H1 (cell line): ENCODE measurements around the gene SERPINB5. TPM values are rescaled to one million over a fixed set of nuclear protein-coding genes. Genes with fewer than 3 reads are reported as not detected.
A peak's percentile ranks its signal among the peaks of the same experiment; 100 is the strongest.

Experiments used
- CTCF ChIA-PET: fragments of 300-600 bp; sonication (Branson Sonifier 250); formaldehyde crosslinking; loops from one replicate; lab custom pipeline; 2021; ENCODE audit not compliant: partially characterized antibody; lab: Charles Lee
- POLR2A ChIA-PET: fragments of 300-600 bp; sonication (Branson Sonifier 250); formaldehyde crosslinking; loops from one replicate; lab custom pipeline; 2021; ENCODE audit warnings: inconsistent platforms; ENCODE audit not compliant: partially characterized antibody; lab: Charles Lee
- DNase-seq, 2 experiments: peaks; one replicate each; pipeline versions ENCODE4 v3.0.0 to v3.0.0-alpha.2; 2010 to 2022; ENCODE audit warnings: low spot score in 2 of 2, low read depth in 1 of 2, mixed read lengths in 1 of 2
- FAIRE-seq: peaks from 2 replicates; lab custom pipeline; 2011; peaks lifted over from hg19 to GRCh38; lab: Jason Lieb, UNC
- H2AFZ ChIP-seq: 2 replicates; pipeline ENCODE4 v1.8.1; 2012; ENCODE audit warnings: low read length, inconsistent platforms
- H2AK5ac ChIP-seq: 2 replicates; pipeline ENCODE4 v1.6.1; 2013; ENCODE audit warnings: low read depth, low read length
- H2BK120ac ChIP-seq: replicated peaks from 2 replicates; pipeline ENCODE3; 2013; ENCODE audit warnings: low read depth, low read length, inconsistent platforms
- H2BK12ac ChIP-seq: 2 replicates; pipeline ENCODE4 v1.6.1; 2013; ENCODE audit warnings: low read depth, low read length
- H2BK15ac ChIP-seq: 2 replicates; pipeline ENCODE4 v1.6.1; 2013; ENCODE audit warnings: low read length
- H2BK20ac ChIP-seq: 2 replicates; pipeline ENCODE4 v1.6.1; 2013; ENCODE audit warnings: low read length
- H2BK5ac ChIP-seq: 2 replicates; pipeline ENCODE4 v1.6.1; 2013; ENCODE audit warnings: low read depth, low read length
- H3K14ac ChIP-seq: 2 replicates; pipeline ENCODE4 v1.6.1; 2013; ENCODE audit warnings: inconsistent platforms; ENCODE audit not compliant: insufficient read length
- H3K18ac ChIP-seq: 2 replicates; pipeline ENCODE4 v1.6.1; 2013; ENCODE audit warnings: low read length; ENCODE audit errors: extremely low read depth
- H3K23ac ChIP-seq: 2 replicates; pipeline ENCODE4 v1.6.1; 2013; ENCODE audit warnings: inconsistent platforms; ENCODE audit not compliant: insufficient read length
- H3K23me2 ChIP-seq: 2 replicates; pipeline ENCODE4 v1.6.1; 2013; ENCODE audit warnings: low read depth, low read length
- H3K27ac ChIP-seq: 2 replicates; pipeline ENCODE4 v1.6.1; 2011; ENCODE audit warnings: low read depth, low read length, inconsistent platforms
- H3K27me3 ChIP-seq, 4 experiments: replicated peaks in 1 of 4; 1 replicate in 1 of 4; 2 replicates in 3 of 4; pipeline versions ENCODE4 v1.6.1 to v1.8.1; 2011 to 2013; ENCODE audit warnings: low read length in 3 of 4, mild to moderate bottlenecking in 3 of 4, inconsistent platforms in 2 of 4, mixed read lengths in 2 of 4, moderate library complexity in 1 of 4; ENCODE audit not compliant: control insufficient read depth in 3 of 4, insufficient read depth in 3 of 4; ENCODE audit errors: extremely low read depth in 1 of 4
- H3K36me3 ChIP-seq, 4 experiments: 2 replicates each; pipeline versions ENCODE4 v1.6.1 to v1.8.1; 2011 to 2013; ENCODE audit warnings: mild to moderate bottlenecking in 4 of 4, low read length in 3 of 4, moderate library complexity in 2 of 4, control low read depth in 1 of 4, inconsistent platforms in 1 of 4; ENCODE audit not compliant: insufficient read depth in 4 of 4, control insufficient read depth in 2 of 4
- H3K4ac ChIP-seq: replicated peaks from 2 replicates; pipeline ENCODE3; 2013; ENCODE audit warnings: low read length, low read depth, mixed read lengths, inconsistent platforms; ENCODE audit not compliant: insufficient read length
- H3K4me1 ChIP-seq, 4 experiments: replicated peaks in 1 of 4; 1 replicate in 1 of 4; 2 replicates in 3 of 4; pipeline versions ENCODE4 v1.6.1 to v1.8.1; 2011 to 2013; ENCODE audit warnings: low read length in 3 of 4, inconsistent platforms in 2 of 4, mixed read lengths in 1 of 4; ENCODE audit not compliant: insufficient read depth in 4 of 4, control insufficient read depth in 3 of 4
- H3K4me2 ChIP-seq, 2 experiments: 2 replicates each; pipeline versions ENCODE4 v1.6.1 to v1.8.1; 2011 to 2013; ENCODE audit warnings: low read depth in 2 of 2, low read length in 2 of 2, control low read depth in 1 of 2, inconsistent platforms in 1 of 2, mild to moderate bottlenecking in 1 of 2; ENCODE audit not compliant: insufficient read depth in 1 of 2
- H3K4me3 ChIP-seq, 4 experiments: fragments of 200-600, 300-600 bp in 1 of 4; sonication (generic), shearing (Covaris generic), sonication (Bioruptor Twin) in 1 of 4; 2 replicates each; pipeline versions ENCODE4 v1.5.1 to v1.8.1; 2011 to 2016; ENCODE audit warnings: low read length in 4 of 4, low read depth in 3 of 4, control low read depth in 2 of 4, inconsistent platforms in 2 of 4, mild to moderate bottlenecking in 2 of 4, mixed read lengths in 1 of 4, moderate library complexity in 1 of 4; ENCODE audit not compliant: insufficient read depth in 2 of 4; ENCODE audit errors: extremely low read depth in 1 of 4
- H3K56ac ChIP-seq: replicated peaks from 2 replicates; pipeline ENCODE3; 2013; ENCODE audit warnings: low read depth, mild to moderate bottlenecking, mixed read lengths, low read length, inconsistent platforms; ENCODE audit not compliant: insufficient read length
- H3K79me1 ChIP-seq: 2 replicates; pipeline ENCODE4 v1.6.1; 2013; ENCODE audit warnings: low read depth, low read length, control low read depth
- H3K79me2 ChIP-seq, 2 experiments: 2 replicates each; pipeline versions ENCODE4 v1.6.1 to v1.8.1; 2012 to 2013; ENCODE audit warnings: low read length in 2 of 2, mild to moderate bottlenecking in 2 of 2, inconsistent platforms in 1 of 2; ENCODE audit not compliant: insufficient read depth in 2 of 2, control insufficient read depth in 1 of 2
- H3K9ac ChIP-seq, 4 experiments: replicated peaks in 1 of 4; 1 replicate in 1 of 4; 2 replicates in 3 of 4; pipeline versions ENCODE4 v1.6.1 to v1.8.1; 2011 to 2013; ENCODE audit warnings: low read depth in 3 of 4, low read length in 3 of 4, control low read depth in 2 of 4, mild to moderate bottlenecking in 2 of 4, moderate library complexity in 2 of 4, inconsistent platforms in 1 of 4; ENCODE audit errors: extremely low read depth in 1 of 4
- H3K9me3 ChIP-seq, 2 experiments: 2 replicates each; pipeline versions ENCODE4 v1.6.1 to v1.8.1; 2012 to 2013; ENCODE audit warnings: mild to moderate bottlenecking in 2 of 2, moderate library complexity in 2 of 2, control low read depth in 1 of 2, inconsistent platforms in 1 of 2, low read depth in 1 of 2, low read length in 1 of 2, mixed read lengths in 1 of 2; ENCODE audit not compliant: insufficient read depth in 2 of 2
- H4K20me1 ChIP-seq, 2 experiments: replicated peaks in 1 of 2; 2 replicates each; pipeline versions ENCODE3 to v1.8.1; 2011 to 2013; ENCODE audit warnings: inconsistent platforms in 2 of 2, low read length in 2 of 2, mild to moderate bottlenecking in 1 of 2; ENCODE audit not compliant: insufficient read depth in 2 of 2, control insufficient read depth in 1 of 2
- H4K5ac ChIP-seq: 2 replicates; pipeline ENCODE4 v1.6.1; 2013; ENCODE audit warnings: low read length, low read depth, mixed read lengths, inconsistent platforms; ENCODE audit not compliant: insufficient read length
- H4K8ac ChIP-seq: 2 replicates; pipeline ENCODE4 v1.8.0; 2013; ENCODE audit warnings: mild to moderate bottlenecking, moderate library complexity, low read length, inconsistent platforms; ENCODE audit not compliant: insufficient read depth; ENCODE audit errors: extremely low read depth
- H4K91ac ChIP-seq: replicated peaks from 2 replicates; pipeline ENCODE3; 2013; ENCODE audit warnings: low read length, mixed read lengths, inconsistent platforms; ENCODE audit not compliant: insufficient read length
- SAP30 ChIP-seq: fragments of 300-600 bp; sonication (generic); IDR thresholded peaks from 2 replicates; pipeline ENCODE4 v1.7.1; 2012; ENCODE audit warnings: low read length, moderate library complexity, mild to moderate bottlenecking, inconsistent platforms; ENCODE audit not compliant: insufficient read depth, insufficient replicate concordance
- WGBS, 2 experiments: shearing (Covaris generic) in 1 of 2; methylation state at CpG; one replicate each; pipeline versions ENCODE4 v1.1.6 to v1.1.7; 2013 to 2015; ENCODE audit warnings: low lambda C conversion rate in 2 of 2, mixed read lengths in 2 of 2, inconsistent platforms in 1 of 2, low coverage in 1 of 2, missing lambda C conversion rate in 1 of 2; ENCODE audit not compliant: insufficient replicate concordance in 2 of 2, insufficient coverage in 1 of 2, insufficient read length in 1 of 2; ENCODE audit errors: extremely low coverage in 1 of 2, missing lambda C conversion rate in 1 of 2; 5-methylcytosine and 5-hydroxymethylcytosine counted together
- polyA plus RNA-seq, 7 experiments: library from polyadenylated mRNA; depleted of rRNA in 3 of 7; stranded (reverse) in 5 of 7; unstranded in 2 of 7; fragments of >200 nt in 5 of 7; fragments of 200-250 nt in 2 of 7; gene quantifications; 1 replicate in 5 of 7; 2 replicates in 1 of 7; 4 replicates in 1 of 7; pipeline versions ENCODE4 v1.2.1 to v1.2.3, GENCODE V29; 2011 to 2013; ENCODE audit warnings: missing spikeins in 2 of 7, mixed read lengths in 2 of 7
- total RNA-seq: library from RNA; stranded (reverse); fragmentation: NEBNext Ultra II Directional; extraction: Animal tissue kit (Norgen Biotek cat#: 25700); gene quantifications from 2 replicates; pipeline ENCODE4 v1.2.1, GENCODE V29; 2021

SERPINB5 gene
- total and polyA plus RNA-seq, 2 of the 8 experiments (the other 6 are each of a cell fraction or from before 2014, with no cell fraction given), result 0.03 TPM; not detected in 1

GRCh38 chr18:63447066-63447465 is 29.7 kb upstream of the SERPINB5 start:
- H2AFZ ChIP-seq, result 0 out of 2 replicates have a peak overlapping the region, but pooled peaks have one; percentile 0

More at GRCh38 chr18:63447066-63447465, 29.7 kb upstream of the SERPINB5 start:
- Histone ChIP-seq H4K8ac (no peak overlapping the region), H3K4me2 (no peak overlapping the region), H3K23me2 (no peaks in the 10 kb centered on the region), H3K23ac (no peak overlapping the region), H3K56ac (no peak overlapping the region), H3K9ac (no peak overlapping the region), H3K79me1 (no peaks in the 10 kb centered on the region), H3K4me3 (no peak overlapping the region), H2BK20ac (no peak overlapping the region), H4K20me1 (peaks cover 0 to 2% of the 10 kb centered on the region in 2 experiments), H4K91ac (no peak overlapping the region), H2BK15ac (no peak overlapping the region), H3K14ac (no peak overlapping the region), H2AK5ac (no peak overlapping the region), H3K27ac (no peak overlapping the region), H3K4ac (no peak overlapping the region), H2BK5ac (no peak overlapping the region), H4K5ac (no peak overlapping the region), H3K4me1 (no peaks in the 10 kb centered on the region; a peak in 1 of 7 replicates), H3K9me3 (no peaks in the 10 kb centered on the region; a peak in 1 of 4 replicates), H2BK120ac (no peak overlapping the region), H2BK12ac (no peak overlapping the region), H3K18ac (no peak overlapping the region), H3K79me2 (no peaks in the 10 kb centered on the region), H3K27me3 (no peaks in the 10 kb centered on the region), H3K36me3 (no peaks in the 10 kb centered on the region)
- WGBS, 2 experiments, result 84% methylated on average over 5 of the region's 5 CpGs; no CpG with 5 or more reads in 1 of the 2 experiments
- POLR2A ChIA-PET, result no interaction called here
- CTCF ChIA-PET, result interaction anchor here (0.9 to 1.4 kb wide), 3 partner anchors 20 to 377 kb away, joined by 4 to 5 read pairs (median 4); no protein-coding TSS in a partner anchor
- no peak for DNase-seq
- TF ChIP-seq SAP30, result no peak
- FAIRE-seq, result no peak
